GM10266 (cell line): Measurements from ENCODE around the gene NDUFAF2.

Experiments used
- DNase-seq: peaks from one replicate; pipeline ENCODE4 v3.0.0; 2012; ENCODE audit errors: extremely low spot score
- CTCF ChIP-seq: IDR thresholded peaks from 2 replicates; pipeline ENCODE4 v1.5.1; 2012; ENCODE audit warnings: mild to moderate bottlenecking, low read depth; ENCODE audit not compliant: control insufficient read depth, insufficient read depth; ENCODE audit errors: missing control alignments

The NDUFAF2 gene

DNA sequence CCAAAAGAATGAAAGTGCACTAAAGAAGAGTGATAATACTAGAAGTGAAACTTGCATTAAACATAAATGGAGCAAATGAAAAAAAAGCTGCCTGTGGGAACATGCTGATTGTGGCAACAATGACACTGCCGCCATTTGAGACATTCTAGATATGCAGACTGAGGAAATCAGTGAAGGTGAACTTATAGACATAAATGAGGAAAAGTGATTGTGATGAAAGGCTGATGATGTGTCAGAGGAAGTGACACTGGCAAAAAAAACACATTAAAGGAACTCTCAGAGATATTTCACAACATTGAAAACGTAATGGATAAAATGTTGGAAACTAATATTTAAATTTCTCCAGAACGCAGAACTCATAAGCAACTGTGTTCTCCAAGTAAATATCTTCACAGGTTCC, 1.4 kb upstream of the NDUFAF2 start:
- DNase-seq, result no peak
- no peak for TF ChIP-seq CTCF

GRCh38 chr5:60945813-60946187, 795 bp downstream of the NDUFAF2 start:
- no peak for DNase-seq
- TF ChIP-seq CTCF, result no peak

DNA sequence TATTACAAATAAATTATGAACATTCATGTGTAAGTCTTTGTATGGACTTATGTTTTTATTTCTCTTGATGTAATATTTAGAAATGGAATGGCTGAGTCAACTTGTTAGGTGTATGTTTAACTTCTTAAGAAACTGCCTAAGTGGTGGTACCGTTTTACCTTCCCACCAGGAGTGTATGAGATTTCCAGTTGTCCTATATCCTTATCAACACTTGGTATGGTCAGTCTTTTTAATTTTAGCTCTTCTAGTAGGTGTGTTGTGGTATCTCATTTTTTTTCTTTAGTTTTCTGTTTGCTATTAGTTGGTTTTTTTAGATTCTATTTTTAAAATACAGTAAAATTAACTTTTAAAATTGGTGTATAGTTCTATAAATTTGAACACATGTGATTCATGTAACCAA, 3.7 kb downstream of the NDUFAF2 start:
- TF ChIP-seq CTCF, result no peak
- no peak for DNase-seq

- TF ChIP-seq CTCF, result no peak
- no peak for DNase-seq
Observed at GRCh38 chr5:60955239-60955638, 10.2 kb downstream of the NDUFAF2 start.

DNA sequence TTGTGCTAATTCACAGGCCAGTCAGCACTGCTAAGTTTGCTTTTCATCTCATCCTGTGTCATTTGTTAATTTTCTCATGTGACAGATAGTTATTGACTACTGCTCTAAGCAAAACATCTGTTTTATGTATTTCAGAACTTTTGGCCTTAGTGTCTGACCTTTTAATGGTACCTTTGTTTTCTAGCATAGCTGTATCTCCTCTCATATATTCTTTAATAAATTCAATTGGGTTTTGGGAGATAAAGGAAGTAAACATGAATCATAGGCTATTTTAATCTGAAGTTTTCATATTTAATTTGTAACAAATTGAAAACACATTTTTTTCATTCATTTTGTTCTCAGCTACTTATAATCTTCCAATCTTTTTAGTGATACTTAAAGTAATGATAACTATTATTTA, 13.1 kb downstream of the NDUFAF2 start:
- no peak for DNase-seq
- no peak for TF ChIP-seq CTCF

- no peak for TF ChIP-seq CTCF
- DNase-seq, result no peak
Observed at GRCh38 chr5:60958712-60959111, 13.7 kb downstream of the NDUFAF2 start.

DNA sequence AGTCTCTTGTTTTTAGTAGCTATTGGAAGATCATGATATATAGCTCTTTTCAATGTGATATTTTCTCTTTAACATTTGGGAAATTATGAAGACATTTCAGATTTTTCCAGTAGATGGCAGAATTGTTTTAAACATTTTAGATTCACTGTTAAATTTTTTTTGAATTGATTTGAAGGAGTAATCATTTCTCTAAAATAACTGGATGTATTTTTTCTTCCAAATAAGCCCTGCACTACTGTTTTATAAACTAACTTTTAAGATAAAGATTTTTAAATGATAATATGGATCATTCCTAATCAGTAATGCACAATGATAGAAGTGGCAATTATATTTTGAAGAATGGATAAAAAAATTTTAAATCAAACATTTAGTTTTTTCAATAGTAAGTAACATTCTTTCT, 14.2 kb downstream of the NDUFAF2 start:
- no peak for DNase-seq
- peak; percentile 26 for TF ChIP-seq CTCF
